ENCODE data around the gene URAD. TPM values are rescaled to one million over a fixed set of nuclear protein-coding genes. Genes with fewer than 3 reads are reported as not detected.
A peak's percentile ranks its signal among the peaks of the same experiment; 100 is the strongest.

Gene URAD
- total and polyA plus RNA-seq, 7 experiments from 2014 or later = not detected

DNA sequence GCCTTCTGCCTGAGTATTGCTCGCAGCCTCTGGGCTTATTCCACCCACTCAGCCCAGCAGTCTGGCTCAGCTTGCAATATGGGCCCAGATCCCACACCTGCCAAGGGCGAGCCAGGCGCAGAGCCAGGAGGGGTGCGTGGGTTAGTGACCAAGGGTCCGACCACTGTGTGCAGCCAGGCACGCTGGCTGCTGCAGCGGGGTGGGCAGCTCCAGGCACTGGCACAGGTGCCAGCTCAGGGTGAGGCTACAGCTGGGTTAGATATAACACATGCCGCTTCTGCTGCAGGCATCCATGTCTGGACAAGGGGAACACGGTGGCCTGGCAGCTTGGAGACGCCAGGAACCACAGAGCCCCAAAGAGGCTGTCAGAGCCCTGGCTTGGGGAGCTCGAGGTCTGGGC lies 12.6 kb upstream of the URAD start:
- H3K27me3 Mint-ChIP-seq = peaks cover 0 to 6% (median 0%) of the 10 kb centered on the region in 5 donors
- DNase-seq = no peak
- no peak overlapping the region for H3K27ac ChIP-seq (ENCODE audit: low read depth, low read length)
- intact Hi-C loops (cut with micrococcal nuclease) = no loop called here
- no peaks in the 10 kb centered on the region for H3K9me3 ChIP-seq (ENCODE audit: control insufficient read depth in 2 of 3, low read length in 3 of 3)
- POLR2A ChIA-PET = no interaction called here
- CTCF ChIA-PET = no interaction called here
- no peaks in the 10 kb centered on the region for H3K36me3 Mint-ChIP-seq
- H3K36me3 ChIP-seq (ENCODE audit: control insufficient read depth in 2 of 3, insufficient read depth in 3 of 3, low read length in 3 of 3) = no peaks in the 10 kb centered on the region
- H3K4me1 ChIP-seq (ENCODE audit: control insufficient read depth in 2 of 2, insufficient read depth in 2 of 2, low read length in 2 of 2) = no peaks in the 10 kb centered on the region
- H3K9me3 Mint-ChIP-seq = no peaks in the 10 kb centered on the region
- H3K27ac Mint-ChIP-seq = no peak overlapping the region
- H3K4me3 ChIP-seq (ENCODE audit: low read length) = no peak overlapping the region
- peak; percentile 10 for ATAC-seq
- no peaks in the 10 kb centered on the region for H3K27me3 ChIP-seq (ENCODE audit: control insufficient read depth in 2 of 2, insufficient read depth in 2 of 2, low read length in 2 of 2)
- H3K4me3 Mint-ChIP-seq = no peak overlapping the region
- H3K4me1 Mint-ChIP-seq = peaks cover 0 to 7% (median 6%) of the 10 kb centered on the region in 7 donors

DNA sequence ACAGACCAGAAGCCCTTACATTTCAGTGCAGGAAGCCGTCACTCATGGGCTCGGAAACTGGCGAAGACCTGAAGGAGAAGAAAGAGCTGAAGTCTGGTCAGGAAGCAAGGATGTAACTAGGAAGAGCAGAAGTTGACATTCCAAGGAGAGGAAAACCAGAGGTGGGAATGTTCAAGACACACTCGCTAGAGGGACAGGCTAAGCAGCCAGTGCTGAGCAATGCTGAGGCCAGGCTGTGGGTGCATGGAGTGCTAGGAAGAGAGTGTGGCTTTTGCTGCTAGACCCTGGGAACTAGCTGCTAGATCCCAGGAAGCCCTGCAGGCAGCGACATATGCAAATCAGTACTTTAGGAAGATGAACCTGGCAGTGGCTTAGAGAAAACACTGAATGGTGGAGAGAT lies 12.1 kb upstream of the URAD start:
- ChIA-PET POLR2A (no interaction called here), CTCF (no interaction called here)
- Mint-ChIP-seq H3K27ac (no peak overlapping the region), H3K4me3 (no peak overlapping the region), H3K9me3 (no peaks in the 10 kb centered on the region), H3K27me3 (peaks cover 0 to 6% (median 0%) of the 10 kb centered on the region in 5 donors), H3K4me1 (peaks cover 0 to 7% (median 6%) of the 10 kb centered on the region in 7 donors), H3K36me3 (no peaks in the 10 kb centered on the region)
- Histone ChIP-seq H3K36me3 (ENCODE audit: control insufficient read depth in 2 of 3, insufficient read depth in 3 of 3, low read length in 3 of 3) (no peaks in the 10 kb centered on the region), H3K4me3 (ENCODE audit: low read length) (no peak overlapping the region), H3K9me3 (ENCODE audit: control insufficient read depth in 2 of 3, low read length in 3 of 3) (no peaks in the 10 kb centered on the region), H3K27me3 (ENCODE audit: control insufficient read depth in 2 of 2, insufficient read depth in 2 of 2, low read length in 2 of 2) (no peaks in the 10 kb centered on the region), H3K27ac (ENCODE audit: low read depth, low read length) (no peak overlapping the region), H3K4me1 (ENCODE audit: control insufficient read depth in 2 of 2, insufficient read depth in 2 of 2, low read length in 2 of 2) (no peaks in the 10 kb centered on the region)
- intact Hi-C loops (cut with micrococcal nuclease) = no loop called here
- no peak for DNase-seq
- ATAC-seq = peak; percentile 18

DNA sequence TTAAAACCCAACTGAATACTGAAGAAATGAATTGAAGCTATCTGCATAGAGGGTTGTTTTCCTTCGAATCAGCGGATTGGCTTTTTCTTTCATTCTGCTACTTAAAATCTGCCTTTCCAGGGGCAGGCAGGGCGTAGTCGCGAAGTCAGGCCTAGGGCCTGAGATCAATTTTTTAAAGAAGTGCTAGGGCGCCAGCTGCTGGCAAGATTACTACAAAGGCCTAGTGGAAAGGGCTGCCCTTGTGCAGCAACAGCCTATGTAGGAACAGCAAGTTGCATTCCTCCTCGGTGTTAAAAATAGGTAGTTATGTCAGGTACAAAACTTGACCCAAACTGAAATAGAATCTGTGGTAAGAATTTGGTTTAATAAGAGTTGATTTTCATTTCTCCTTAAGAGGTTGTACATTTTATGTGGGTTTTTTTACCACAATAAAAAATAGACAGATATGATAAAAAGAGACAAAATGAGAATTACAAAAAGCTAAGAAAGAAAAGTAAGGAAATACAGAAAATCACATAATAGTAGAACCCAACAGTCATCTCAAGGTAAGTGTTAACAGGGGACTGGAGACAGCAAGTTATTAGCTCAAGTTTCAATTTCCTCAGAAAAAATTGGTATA lies 9.5 kb upstream of the URAD start:
- Histone ChIP-seq H3K4me3 (ENCODE audit: low read length) (no peak overlapping the region), H3K4me1 (ENCODE audit: control insufficient read depth in 2 of 2, insufficient read depth in 2 of 2, low read length in 2 of 2) (no peaks in the 10 kb centered on the region), H3K27me3 (ENCODE audit: control insufficient read depth in 2 of 2, insufficient read depth in 2 of 2, low read length in 2 of 2) (no peaks in the 10 kb centered on the region), H3K27ac (ENCODE audit: low read depth, low read length) (no peak overlapping the region), H3K9me3 (ENCODE audit: control insufficient read depth in 2 of 3, low read length in 3 of 3) (no peaks in the 10 kb centered on the region), H3K36me3 (ENCODE audit: control insufficient read depth in 2 of 3, insufficient read depth in 3 of 3, low read length in 3 of 3) (no peaks in the 10 kb centered on the region)
- no peaks in the 10 kb centered on the region for H3K36me3 Mint-ChIP-seq
- intact Hi-C loops (cut with micrococcal nuclease) = loop anchor here in 1 of 2 donors (5.0 kb wide), 2 partner anchors 139 to 166 kb away; partner anchors contain the start of gene PAN3
- peaks cover 0 to 6% (median 0%) of the 10 kb centered on the region in 5 donors for H3K27me3 Mint-ChIP-seq
- H3K9me3 Mint-ChIP-seq = no peaks in the 10 kb centered on the region
- peak in 4 of 9 donors; percentile 7 to 18 (median 13) for DNase-seq
- ChIA-PET POLR2A (interaction anchor here (0.6 kb wide), 1 partner anchor 105 kb away, joined by 4 read pairs; no protein-coding TSS in a partner anchor), CTCF (interaction anchor here (1.0 to 1.7 kb wide), 3 partner anchors 168 to 624 kb away, joined by 3 to 5 read pairs (median 4); no protein-coding TSS in a partner anchor)
- peaks cover 0 to 7% (median 6%) of the 10 kb centered on the region in 7 donors for H3K4me1 Mint-ChIP-seq
- ATAC-seq = no peak
- peak overlapping the region in 5 of 9 donors; percentile 14 to 72 (median 31) for H3K27ac Mint-ChIP-seq
- H3K4me3 Mint-ChIP-seq = no peak overlapping the region

DNA sequence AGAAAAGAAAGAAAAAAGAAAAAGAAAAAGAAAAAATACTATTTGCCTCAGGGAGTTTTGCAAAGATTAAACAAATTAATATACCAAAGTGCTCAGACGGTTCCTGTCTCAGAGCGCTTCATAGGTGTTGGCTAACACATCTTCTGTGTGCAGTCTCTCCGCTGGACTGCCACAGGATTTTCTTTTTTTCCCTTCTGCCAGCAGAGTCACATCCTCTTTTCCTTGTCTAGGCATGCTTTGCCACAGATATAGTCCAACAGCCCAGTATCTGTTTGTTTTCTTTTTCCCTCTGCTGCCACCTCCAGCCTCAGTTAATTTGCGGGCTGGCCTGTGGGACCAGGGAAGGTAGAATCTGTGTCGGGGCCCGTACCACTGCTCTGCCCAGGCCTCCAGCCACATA lies 3.4 kb upstream of the URAD start:
- H3K9me3 Mint-ChIP-seq = no peaks in the 10 kb centered on the region
- intact Hi-C loops (cut with micrococcal nuclease) = no loop called here
- H3K4me1 ChIP-seq (ENCODE audit: control insufficient read depth in 2 of 2, insufficient read depth in 2 of 2, low read length in 2 of 2) = no peaks in the 10 kb centered on the region
- H3K4me1 Mint-ChIP-seq = no peaks in the 10 kb centered on the region
- H3K4me3 Mint-ChIP-seq = no peak overlapping the region
- no peaks in the 10 kb centered on the region for H3K36me3 ChIP-seq (ENCODE audit: control insufficient read depth in 2 of 3, insufficient read depth in 3 of 3, low read length in 3 of 3)
- ATAC-seq = no peak
- H3K36me3 Mint-ChIP-seq = no peaks in the 10 kb centered on the region
- no peak overlapping the region for H3K27ac Mint-ChIP-seq
- no peaks in the 10 kb centered on the region for H3K9me3 ChIP-seq (ENCODE audit: control insufficient read depth in 2 of 3, low read length in 3 of 3)
- H3K27me3 ChIP-seq (ENCODE audit: control insufficient read depth in 2 of 2, insufficient read depth in 2 of 2, low read length in 2 of 2) = no peaks in the 10 kb centered on the region
- no peak overlapping the region for H3K27ac ChIP-seq (ENCODE audit: low read depth, low read length)
- no peak overlapping the region for H3K4me3 ChIP-seq (ENCODE audit: low read length)
- ChIA-PET POLR2A (no interaction called here), CTCF (no interaction called here)
- no peak for DNase-seq
- H3K27me3 Mint-ChIP-seq = peaks cover 5 to 14% (median 9%) of the 10 kb centered on the region in 5 donors

DNA sequence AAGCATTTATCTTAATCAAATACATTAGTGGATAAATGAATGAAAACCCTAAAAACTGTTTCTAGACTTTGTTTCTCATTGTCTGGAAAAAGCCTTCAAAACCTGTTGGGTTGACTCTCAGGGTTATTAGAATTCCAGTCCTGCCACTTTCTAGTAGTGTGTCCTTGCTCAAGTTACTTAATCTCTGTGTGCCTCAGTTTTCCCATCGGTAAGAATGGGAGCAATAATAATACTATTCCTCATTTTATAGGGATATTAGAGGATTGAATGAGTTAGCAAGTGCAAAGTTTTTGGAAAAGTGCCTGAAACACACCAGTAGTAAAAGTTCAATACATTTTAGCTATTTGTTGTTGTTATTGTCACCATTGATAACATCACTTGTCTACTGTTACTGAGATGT lies 2.9 kb downstream of the URAD start:
- Histone ChIP-seq H3K4me3 (ENCODE audit: low read length) (no peak overlapping the region), H3K9me3 (ENCODE audit: control insufficient read depth in 2 of 3, low read length in 3 of 3) (no peaks in the 10 kb centered on the region), H3K4me1 (ENCODE audit: control insufficient read depth in 2 of 2, insufficient read depth in 2 of 2, low read length in 2 of 2) (no peaks in the 10 kb centered on the region), H3K27me3 (ENCODE audit: control insufficient read depth in 2 of 2, insufficient read depth in 2 of 2, low read length in 2 of 2) (peaks cover 2 to 3% of the 10 kb centered on the region in 2 donors), H3K36me3 (ENCODE audit: control insufficient read depth in 2 of 3, insufficient read depth in 3 of 3, low read length in 3 of 3) (no peaks in the 10 kb centered on the region), H3K27ac (ENCODE audit: low read depth, low read length) (no peak overlapping the region)
- intact Hi-C loops (cut with micrococcal nuclease) = loop anchor here in 1 of 2 donors (2.0 kb wide), 1 partner anchor 215 kb away; no protein-coding TSS in a partner anchor
- ChIA-PET CTCF (interaction anchor here (0.6 to 1.9 kb wide), 5 partner anchors 11 to 627 kb away, joined by 3 to 13 read pairs (median 4); no protein-coding TSS in a partner anchor), POLR2A (no interaction called here)
- Mint-ChIP-seq H3K9me3 (peaks cover 0 to 2% (median 0%) of the 10 kb centered on the region in 11 donors), H3K27me3 (peaks cover 41 to 62% (median 52%) of the 10 kb centered on the region in 5 donors), H3K4me1 (peaks cover 0 to 10% (median 0%) of the 10 kb centered on the region in 7 donors), H3K36me3 (no peaks in the 10 kb centered on the region), H3K4me3 (no peak overlapping the region), H3K27ac (no peak overlapping the region)
- DNase-seq = no peak
- ATAC-seq = no peak

DNA sequence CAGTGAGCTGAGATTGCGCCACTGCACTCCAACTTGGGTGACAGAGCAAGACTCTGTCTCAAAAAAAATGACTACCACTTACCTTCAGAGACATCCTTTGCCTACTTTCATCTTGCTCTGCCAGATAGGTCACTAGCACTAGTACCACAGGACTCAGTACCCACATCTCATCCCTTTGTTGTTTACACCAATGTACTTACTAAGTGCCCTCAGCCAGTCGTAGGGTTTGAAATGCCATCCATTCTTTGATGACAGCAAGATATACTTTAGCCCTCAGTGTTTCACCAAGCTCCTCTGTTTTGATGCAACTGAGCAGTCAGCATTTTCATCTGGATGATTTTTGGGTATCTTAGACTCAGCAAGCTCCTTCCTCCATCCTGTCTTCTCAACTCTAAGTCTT lies 6.1 kb downstream of the URAD start:
- no peaks in the 10 kb centered on the region for H3K4me1 ChIP-seq (ENCODE audit: control insufficient read depth in 2 of 2, insufficient read depth in 2 of 2, low read length in 2 of 2)
- Mint-ChIP-seq H3K27ac (no peak overlapping the region), H3K4me3 (no peak overlapping the region), H3K36me3 (no peaks in the 10 kb centered on the region), H3K4me1 (peaks cover 10 to 33% (median 21%) of the 10 kb centered on the region in 7 donors), H3K9me3 (peaks cover 0 to 2% (median 0%) of the 10 kb centered on the region in 11 donors), H3K27me3 (peaks cover 63 to 78% (median 72%) of the 10 kb centered on the region in 5 donors)
- ChIA-PET POLR2A (interaction anchor here (0.7 kb wide), 1 partner anchor 152 kb away, joined by 6 read pairs; no protein-coding TSS in a partner anchor), CTCF (interaction anchor here (0.7 to 2.5 kb wide), 5 partner anchors 152 to 620 kb away, joined by 3 to 14 read pairs (median 3); no protein-coding TSS in a partner anchor)
- no peaks in the 10 kb centered on the region for H3K36me3 ChIP-seq (ENCODE audit: control insufficient read depth in 2 of 3, insufficient read depth in 3 of 3, low read length in 3 of 3)
- DNase-seq (no peak), ATAC-seq (no peak)
- peaks cover 9 to 11% of the 10 kb centered on the region in 2 donors for H3K27me3 ChIP-seq (ENCODE audit: control insufficient read depth in 2 of 2, insufficient read depth in 2 of 2, low read length in 2 of 2)
- no peak overlapping the region for H3K4me3 ChIP-seq (ENCODE audit: low read length)
- intact Hi-C loops (cut with micrococcal nuclease) = no loop called here
- H3K9me3 ChIP-seq (ENCODE audit: control insufficient read depth in 2 of 3, low read length in 3 of 3) = no peaks in the 10 kb centered on the region
- H3K27ac ChIP-seq (ENCODE audit: low read depth, low read length) = no peak overlapping the region

Data from naive thymus-derived CD4-positive, alpha-beta T cell (primary cell).